GM10847 (cell line): ENCODE measurements around the gene PSKH1.

ENCODE experiments used
- POLR2A ChIP-seq: IDR thresholded peaks from 2 replicates; pipeline ENCODE4 v1.6.1; 2011; ENCODE audit not compliant: insufficient read length; ENCODE audit errors: extremely low read depth

PSKH1 gene

DNA sequence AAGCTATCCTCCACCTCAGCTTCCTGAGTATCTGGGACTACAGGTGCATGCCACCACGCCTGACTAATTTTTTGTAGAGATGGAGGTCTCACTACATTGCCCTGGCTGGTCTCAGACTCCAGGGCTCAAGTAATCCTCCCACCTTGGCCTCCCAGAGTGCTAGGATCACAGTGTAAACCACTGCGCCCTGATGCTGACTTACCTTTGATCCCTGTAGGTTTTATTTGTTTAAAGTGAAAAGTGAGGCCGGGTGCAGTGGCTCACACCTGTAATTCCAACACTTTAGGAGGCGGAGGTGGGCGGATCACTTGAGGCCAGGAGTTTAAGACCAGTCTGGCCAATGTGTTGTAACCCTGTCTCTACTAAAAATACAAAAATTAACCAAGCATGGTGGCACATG lies 8.7 kb downstream of the PSKH1 start:
- TF ChIP-seq POLR2A, result no peak

- no peak for TF ChIP-seq POLR2A
Observed at GRCh38 chr16:67902831-67903230, 9.8 kb downstream of the PSKH1 start.

- TF ChIP-seq POLR2A, result no peak
Observed at GRCh38 chr16:67907397-67908180, 14.5 kb downstream of the PSKH1 start.

GRCh38 chr16:67909056-67909742 lies 16.1 kb downstream of the PSKH1 start:
- no peak for TF ChIP-seq POLR2A

- no peak for TF ChIP-seq POLR2A
Observed at GRCh38 chr16:67910158-67910557, 17.1 kb downstream of the PSKH1 start.

GRCh38 chr16:67914758-67915495 lies 21.9 kb downstream of the PSKH1 start:
- no peak for TF ChIP-seq POLR2A

DNA sequence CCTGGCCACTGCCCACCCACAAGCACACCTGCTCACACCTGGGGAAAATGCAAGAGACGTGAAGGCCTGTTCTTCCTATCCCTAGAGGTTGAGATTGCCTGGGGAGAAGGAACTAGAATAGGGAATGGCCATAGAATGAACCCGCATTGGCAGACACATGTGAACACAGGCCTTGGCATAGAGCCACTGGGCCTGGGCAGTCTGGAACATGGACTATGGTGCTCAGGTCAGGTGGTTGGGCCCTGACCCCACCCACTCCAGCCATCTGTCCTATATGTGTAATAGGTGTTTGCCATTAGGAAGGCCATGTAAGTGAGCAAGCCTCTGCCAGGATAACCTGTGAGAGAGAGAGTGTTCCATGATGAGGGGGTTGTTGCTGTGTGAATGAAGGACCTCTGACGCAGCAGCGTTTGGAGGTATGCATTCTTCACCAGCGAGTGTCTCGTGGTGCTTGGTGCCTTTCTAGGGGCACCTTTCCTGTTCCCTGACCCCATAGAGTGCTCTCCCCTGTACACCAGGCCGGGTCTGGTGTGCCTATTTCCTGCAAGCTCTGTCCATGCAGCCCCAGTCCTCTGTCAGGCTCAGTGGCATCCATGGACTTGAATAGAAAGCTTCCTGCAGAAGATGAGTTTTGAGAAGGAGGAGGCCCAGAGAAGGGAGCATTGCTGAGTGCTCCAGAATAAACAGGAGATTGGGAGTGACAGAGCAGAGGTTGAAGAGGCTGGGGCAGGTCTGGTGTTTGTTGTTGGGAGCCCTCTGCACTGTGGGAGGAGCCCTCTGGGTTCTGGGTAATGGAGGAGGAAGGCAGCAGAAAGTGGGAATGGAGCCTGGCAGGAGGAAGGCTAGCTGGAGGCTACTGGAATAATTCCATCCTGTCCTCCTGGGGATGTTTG lies 23.0 kb downstream of the PSKH1 start:
- TF ChIP-seq POLR2A, result no peak

- no peak for TF ChIP-seq POLR2A
Observed at GRCh38 chr16:67917140-67917851, 24.2 kb downstream of the PSKH1 start.

GRCh38 chr16:67917852-67918236 lies 24.8 kb downstream of the PSKH1 start:
- TF ChIP-seq POLR2A, result no peak

DNA sequence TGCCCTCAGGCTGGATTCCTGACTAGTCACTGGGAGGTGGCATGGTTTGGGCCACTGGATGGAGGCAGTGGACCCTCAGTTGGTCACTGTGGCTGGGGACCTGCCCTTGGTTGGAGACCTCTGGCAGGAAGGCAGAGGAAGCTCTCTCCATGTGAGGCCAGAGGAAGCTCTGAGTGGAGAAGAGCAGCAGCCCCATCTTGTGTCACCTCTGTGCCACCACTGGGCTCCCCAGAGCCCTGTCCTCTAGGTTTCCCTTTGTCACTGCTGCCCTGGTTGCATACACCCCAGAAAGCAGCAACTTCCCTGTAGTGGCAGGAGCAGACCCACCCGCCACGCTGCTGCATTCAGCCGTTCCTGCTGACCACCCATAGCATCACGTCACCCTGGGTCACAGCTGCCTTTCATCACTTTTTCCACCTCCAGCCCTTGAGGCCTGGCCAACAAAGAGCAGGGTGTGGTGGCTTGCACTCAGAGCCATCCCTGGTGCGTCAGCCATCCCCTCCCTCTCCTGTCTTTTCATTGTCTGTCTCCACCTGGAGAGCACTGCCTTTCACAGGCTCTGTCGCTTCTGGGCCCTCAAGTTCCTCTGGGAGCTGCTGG lies 26.7 kb downstream of the PSKH1 start:
- TF ChIP-seq POLR2A, result no peak

- TF ChIP-seq POLR2A, result no peak
Observed at GRCh38 chr16:67922221-67922620, 29.2 kb downstream of the PSKH1 start.

DNA sequence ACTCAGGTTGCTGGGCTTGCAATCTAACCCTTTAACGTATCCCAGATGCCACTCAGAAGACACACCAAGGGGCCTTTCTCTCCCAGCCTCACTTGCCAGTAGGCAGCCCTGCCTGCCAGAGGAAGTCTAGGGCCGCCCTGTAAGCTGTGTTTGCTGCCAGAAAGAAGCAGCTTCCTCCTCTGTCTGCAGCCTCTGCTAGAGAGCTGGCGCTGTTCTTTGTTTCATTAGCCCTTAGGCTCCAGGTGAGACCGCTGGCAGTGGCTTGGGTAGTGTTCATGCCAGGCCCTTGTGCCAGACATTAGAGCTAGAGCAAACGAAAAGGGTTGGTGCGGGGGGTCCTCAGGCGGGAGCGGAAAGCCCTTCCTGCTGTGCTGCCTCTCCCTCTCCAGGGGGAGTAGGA lies 29.7 kb downstream of the PSKH1 start:
- TF ChIP-seq POLR2A, result no peak

DNA sequence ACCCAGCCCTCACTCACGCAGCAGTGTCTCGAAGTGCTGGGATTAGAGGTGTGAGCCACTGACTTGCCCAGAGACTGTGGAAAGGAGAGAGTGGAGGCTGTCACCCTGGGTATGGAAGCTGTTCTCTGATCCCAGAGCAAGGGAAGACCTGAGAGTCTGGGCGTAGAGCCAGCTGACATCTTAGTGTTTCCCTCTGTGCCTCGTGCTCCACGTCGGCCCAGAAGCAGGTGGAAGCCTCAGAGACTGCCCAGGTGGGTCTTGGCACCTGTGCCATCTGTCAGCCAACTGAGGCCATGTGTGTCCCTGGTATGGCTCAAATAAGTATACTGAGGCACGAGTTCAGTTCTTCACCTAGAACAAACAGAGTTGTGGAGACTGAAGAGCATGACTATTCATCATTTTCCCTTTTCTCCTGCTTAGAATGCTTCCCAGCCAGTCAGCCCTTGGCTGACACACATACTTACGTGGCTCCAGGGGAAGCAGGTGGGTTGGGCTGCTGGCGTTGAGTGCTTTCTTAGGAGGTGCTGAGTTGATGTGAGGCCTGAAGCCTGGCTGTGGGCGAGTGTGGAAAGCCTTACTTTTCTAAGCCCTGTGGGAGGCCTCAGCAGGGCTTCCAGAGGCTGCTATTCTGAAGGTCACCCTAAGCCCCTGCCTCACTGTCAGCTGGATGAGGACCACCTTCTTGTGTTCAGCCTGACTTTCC lies 30.5 kb downstream of the PSKH1 start:
- no peak for TF ChIP-seq POLR2A

DNA sequence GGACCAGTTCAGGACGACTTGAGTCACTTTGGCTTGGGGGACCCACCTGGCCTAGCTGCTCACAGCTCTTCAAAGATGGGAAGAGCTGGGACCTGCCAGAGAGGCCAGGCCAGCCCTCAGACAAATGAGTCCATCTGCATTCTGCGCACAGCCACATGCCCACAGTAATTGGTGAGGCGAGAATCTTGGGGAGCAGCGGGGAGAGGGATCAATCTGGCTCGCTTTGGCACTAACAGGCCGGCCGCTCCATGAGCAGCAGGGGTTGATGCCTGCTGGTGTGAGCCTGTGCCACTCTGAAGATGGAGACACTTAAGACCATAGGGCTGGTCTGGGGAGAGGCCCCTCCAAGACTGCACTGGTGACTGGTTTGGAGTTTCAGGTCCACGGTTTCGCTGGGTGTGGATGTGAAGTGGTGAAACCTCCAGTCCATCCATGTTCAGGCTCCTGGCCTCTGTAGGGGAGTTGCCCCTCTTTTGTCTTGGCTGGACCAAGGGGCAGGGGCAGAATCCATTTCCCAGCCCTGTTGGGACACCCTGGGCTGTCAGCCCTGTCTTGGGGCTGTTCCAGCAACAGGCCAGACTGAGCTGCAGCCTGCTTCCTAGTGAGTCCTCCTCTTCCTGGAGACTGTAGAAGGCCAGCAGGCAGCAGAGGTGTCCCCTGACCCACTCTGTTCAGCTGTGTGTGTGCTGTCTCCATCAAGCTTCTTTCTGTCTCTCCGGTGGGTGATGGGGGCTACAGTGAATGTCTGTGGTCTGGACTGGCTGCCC lies 31.3 kb downstream of the PSKH1 start:
- TF ChIP-seq POLR2A, result no peak
